Fibroblast of the conjunctiva (primary cell): ENCODE measurements around the gene C1D.
A peak's percentile ranks its signal among the peaks of the same experiment; 100 is the strongest.

Experiments used
- DNase-seq: peaks from one replicate; pipeline ENCODE4 v3.0.0-alpha.2; 2010; ENCODE audit warnings: low read depth

Gene C1D

DNA sequence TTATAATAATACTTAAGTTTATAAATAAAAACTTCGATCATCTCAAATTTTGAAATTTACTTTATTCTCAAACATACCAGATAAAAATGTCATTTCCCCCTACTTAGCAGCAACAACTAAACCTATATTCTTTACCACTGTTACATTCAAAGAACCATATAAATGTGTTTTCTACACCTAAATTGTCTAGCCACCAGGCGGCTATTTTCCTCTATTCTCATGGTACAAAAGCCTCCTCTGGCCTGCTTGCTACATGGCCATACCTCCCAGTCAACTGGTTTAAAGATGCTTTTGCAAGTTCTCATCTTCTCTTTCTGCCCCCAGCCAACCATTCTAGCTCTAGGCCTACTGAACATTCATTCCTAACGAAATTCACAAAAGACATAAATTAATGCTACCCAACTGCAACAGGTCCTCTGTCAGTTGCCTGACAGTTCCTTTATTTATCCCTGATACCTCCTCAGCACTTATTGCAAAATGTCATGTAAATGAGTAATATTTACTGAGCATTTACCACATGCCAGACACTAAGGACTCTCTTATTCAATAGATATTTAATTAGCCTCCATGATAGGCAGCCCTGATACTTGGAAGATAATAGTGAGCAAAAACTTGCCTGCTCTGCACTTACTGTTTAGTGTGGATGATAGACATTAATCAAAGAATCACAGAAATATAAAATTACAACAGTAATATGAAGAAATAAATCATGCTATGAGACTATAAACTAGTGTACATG, 5.0 kb downstream of the C1D start:
- DNase-seq, result no peak

DNA sequence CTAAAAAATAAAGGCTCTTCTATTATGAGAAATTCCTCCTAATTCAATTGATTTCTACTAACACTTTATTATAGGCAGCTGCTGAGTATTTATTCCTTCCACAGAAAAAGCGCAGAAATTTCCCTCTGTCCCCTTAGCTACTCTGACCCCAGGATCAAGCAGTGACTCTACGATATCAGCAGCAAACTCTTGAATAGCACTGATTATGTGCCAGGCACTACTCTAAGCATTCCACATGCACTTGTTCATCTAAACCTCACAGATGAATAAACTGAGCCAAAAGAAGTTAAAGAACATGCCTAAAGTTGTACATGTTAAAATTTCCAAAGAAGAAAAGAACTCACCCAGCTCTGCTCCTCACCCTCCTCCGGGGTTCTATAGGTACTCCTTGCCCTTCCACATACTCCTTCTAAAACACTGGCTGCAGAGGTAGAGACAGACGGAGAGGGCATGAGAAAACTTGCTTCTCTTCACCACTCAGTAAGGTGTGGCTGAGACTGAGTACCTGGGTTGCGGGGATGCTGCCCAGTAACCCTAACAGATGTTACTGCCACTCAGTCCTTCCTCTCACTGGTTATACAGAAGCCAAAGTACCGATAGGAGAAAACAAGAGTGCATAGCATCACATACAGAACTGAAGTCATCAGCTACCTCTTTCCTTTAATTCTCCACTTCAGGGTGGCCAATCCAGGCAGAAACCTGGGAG, 9.9 kb downstream of the C1D start:
- no peak for DNase-seq

DNA sequence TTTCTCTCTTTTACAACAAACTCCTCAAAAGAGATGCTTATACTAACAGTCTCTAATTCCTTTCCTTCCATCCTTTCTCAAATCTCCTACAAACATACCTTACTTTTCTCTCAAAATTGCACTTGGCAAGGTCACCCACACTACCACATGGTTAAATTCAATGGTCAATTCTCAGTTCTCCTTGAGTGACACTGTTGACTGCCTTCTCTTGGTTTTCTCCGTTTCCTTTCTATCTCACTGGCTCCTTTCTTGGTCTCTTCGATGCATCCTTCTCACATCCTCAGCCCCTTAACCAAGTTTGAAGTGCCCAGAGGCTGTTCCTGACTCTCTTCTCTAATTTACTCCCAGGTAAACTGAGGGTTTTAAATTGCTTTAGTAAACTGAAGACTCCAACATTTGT, 12.5 kb downstream of the C1D start:
- no peak for DNase-seq

DNA sequence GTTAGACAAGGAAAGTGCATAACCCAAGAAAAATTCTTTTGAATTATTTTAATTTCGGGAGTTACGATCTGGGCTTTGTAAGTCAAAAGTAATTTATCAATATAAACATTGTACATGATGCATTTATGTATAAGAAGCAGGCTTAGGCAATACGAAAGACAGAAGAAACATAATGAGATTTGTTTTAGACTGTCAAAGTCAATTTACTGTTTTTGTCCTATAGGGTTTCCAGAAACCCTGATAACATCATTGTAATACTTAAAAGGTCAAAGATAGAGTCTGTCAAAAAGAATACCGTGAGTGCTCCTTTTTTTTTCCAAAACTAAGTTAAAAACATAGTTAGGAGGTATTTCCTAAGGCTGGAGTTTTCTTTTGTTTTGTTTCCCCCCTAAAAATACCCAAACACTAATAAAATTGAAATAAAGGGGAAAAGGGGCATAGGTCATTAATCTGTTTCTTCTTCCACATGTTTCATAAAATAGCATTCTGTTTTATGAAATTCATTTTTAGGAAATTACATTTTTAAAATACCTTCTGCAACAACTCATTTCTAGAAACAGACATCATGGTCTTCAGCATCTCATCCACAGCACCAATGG, 16.1 kb downstream of the C1D start:
- DNase-seq, result no peak

DNA sequence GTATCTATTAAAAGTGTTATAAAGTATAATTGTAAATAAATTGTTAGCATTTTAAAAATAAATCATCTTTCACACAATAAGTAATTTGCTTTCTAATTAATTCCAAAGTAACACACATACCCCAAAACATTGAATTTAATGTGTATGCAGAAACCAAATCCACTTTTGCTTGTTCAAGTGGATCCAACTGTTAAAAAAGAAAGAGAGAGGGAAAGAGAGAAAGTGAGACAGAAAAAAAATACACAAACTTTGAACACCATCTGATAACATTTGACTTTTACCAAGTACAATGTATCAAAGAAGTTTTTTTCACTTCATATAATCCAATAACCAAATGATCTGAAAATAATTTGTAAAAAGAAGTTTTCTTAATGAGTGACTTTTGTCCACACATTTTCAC, 16.6 kb downstream of the C1D start:
- DNase-seq, result no peak

DNA sequence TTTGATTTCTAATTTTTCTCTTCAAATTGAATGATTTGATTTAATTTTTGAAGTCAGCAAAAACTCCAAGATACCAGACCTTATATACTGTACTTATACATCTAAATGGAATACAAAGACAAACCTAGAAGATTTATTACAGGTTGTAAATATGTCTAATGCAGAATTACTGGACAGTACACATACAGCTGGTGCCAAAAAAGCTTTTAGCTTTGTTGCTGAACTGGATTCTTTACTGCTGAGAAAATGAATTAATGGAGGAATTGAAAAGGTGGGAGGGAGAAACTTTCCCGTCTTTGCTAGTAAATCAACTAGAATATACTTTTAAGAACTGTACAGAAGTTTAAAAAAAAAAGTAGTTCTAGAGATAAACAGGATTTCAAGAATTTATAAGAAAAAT, 17.5 kb downstream of the C1D start:
- DNase-seq, result no peak

DNA sequence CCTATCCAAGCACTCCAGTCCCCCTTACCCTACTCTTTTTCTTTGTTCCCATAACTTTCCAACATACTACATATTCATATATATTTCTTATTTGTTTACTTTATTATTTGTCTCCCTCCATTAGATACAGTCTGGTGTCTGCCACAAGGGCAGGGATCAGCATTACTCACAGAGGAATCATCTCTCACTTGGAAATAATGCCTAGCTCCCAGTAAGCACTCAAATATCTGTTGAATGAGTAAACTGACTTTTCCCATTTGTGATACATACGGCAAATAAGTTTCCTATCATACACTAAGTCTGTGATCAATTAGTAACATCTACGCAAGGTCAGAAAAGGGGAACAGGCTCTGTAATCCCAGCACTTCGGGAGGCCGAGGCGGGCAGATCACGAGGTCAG, 18.7 kb downstream of the C1D start:
- peak; percentile 44 for DNase-seq

DNA sequence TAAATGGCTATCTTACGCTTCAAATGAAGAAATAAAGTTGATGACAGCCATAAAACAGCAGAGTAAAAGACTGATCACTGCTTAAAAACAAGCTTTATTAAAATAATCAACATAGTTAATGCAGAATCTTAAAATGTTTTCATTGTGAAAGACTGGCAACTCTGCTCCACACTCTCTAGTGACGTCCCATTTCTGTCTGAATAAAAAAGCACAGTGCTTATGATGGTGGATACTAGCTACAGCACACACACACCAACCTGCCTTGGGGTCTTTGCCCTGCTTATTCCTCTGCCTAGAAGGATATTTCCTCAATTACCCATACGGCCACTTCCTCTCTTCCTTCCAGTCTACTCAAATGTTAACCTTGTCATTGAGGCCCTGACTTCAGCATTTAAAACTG, 19.1 kb downstream of the C1D start:
- DNase-seq, result no peak

DNA sequence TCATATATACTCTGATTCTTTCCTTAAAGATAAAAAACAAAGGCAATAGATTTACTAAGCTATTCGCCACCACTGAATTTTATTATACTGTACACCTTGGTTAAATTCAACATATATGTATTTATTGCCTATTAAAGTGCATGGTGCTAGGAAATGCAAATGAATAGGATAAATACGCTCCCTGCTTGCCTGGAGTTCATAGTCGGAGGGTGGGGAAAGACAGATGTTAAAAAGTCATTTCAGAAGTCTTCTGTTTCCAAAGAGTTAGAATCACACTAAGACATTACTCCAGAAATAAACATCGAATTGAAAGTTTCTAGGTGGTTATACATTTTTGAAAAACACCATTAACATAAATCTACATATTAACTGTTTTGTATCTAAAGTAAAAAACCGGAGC, 19.8 kb downstream of the C1D start:
- DNase-seq, result no peak

DNA sequence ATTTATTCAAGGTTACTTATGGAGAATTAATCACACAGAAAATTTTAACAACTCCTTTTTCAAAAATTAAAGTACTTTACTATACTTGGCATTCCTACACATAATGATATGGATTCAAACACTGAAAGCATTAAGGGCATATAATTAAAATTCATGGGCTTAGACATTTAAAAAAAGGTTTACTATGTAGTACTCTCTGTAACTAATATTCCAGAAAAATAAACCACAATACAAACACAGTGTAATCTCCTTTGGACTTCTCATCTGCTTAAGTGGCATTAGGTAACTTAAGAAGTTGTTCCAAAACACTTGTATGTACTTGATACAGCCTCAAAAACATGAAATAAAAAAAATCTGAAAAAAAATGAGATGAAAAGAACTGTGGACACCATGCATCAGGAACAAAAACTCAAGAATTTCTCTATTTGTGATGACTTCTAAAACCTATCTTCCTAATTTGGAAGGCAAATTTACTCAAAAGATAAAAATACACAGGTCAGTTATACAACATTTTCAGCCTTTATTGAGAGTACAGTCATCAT, 21.0 kb downstream of the C1D start:
- no peak for DNase-seq

DNA sequence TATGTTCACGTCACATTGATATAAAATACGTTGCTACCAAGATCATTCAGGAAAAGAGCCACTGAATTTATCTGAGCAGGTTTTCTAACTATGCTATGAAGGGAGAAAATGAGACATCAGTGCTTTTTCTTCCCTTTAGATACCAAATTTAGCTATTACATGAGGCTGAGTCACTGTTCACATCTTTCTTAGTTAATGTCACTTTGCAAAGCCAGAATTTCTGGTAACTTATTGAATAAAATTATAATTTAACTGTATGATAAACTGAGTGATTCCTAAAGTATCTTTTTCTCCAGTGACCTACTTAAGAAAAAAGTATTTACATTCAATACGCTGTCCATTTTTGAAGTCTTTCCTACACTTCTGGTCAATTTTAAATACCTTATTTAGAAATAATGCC, 22.7 kb downstream of the C1D start:
- no peak for DNase-seq

DNA sequence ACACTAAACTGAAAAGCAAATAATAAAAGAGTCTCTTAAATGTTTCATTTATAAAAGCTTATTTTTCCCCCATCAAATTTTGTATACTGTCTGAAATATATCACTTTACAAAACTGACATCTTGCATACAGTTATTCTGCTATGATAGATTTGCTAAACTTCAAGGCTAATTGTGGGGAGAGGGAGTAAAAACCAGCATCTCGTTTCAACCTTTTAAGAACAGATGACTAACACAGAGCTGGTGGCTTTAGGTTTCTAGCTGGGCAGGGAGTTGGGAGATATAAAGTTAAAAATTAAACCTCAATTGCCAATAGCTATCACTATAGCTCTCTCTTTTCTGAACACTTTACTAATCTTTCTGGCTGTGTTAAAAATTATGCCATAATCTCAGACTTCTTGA, 23.5 kb downstream of the C1D start:
- DNase-seq, result no peak

DNA sequence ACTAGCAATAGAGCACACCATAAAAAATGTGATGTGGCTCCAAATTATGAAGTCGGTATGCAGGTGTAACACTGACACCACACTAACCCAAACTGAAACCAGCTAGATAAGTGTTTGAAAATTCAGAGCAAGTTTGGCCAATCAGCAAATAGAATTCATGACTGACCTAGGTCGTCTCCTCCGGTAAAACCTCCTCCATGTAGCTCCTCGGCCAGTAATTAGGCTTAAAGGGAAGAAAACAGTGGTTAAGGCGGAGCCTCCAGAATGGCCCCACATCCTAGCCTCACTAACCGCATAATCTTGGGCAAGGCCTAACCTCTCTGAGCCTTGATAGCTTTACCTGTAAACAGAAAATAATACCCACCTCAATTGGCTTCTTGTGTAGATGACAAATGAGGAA, 30.1 kb downstream of the C1D start:
- DNase-seq, result no peak

DNA sequence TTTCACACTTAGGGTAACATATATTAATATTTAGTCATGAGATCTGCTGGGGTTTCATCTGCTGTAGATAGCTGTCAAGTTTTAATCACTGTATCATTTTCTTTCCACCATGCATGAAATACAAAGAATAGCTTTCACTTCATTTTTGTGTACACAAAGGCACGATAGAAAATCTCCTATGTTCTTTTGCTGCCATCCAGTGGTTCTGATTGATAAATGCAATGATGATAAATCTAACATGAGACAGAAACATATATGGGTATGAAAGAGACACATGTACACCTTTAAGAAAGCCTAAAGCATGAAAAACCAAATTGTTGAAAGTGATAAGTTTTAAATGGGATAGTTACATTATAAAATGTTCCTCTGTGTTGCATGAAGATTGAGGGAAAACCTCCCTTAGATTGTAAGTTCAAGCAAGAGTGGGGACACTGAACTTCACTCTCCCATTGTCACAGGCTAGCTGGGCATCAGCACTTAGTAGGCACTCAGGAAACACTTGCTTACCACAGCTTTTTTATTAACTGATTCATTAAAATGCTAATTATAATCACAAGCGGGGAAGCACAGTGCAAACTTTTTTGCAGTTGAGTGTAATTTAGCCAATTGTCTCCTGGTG, 31.2 kb downstream of the C1D start:
- peak; percentile 37 for DNase-seq

DNA sequence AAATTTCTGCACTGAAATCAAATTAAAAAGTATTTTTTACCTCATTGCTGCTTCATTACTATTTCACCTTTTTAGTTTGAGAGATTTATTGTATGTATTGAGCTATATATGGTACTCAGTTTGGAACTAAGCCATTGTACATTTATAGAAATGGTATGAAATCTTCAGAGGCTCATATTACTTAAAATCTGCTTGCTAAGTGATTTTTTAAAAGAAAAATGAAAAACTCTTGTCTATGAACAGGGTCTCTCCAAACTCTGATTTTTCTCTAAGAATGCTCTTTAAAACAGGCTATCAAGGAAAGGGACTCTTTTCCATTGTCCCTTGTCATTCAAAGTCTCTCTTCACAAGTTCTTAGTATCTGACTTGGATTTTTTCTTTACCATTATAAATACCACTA, 31.8 kb downstream of the C1D start:
- no peak for DNase-seq

DNA sequence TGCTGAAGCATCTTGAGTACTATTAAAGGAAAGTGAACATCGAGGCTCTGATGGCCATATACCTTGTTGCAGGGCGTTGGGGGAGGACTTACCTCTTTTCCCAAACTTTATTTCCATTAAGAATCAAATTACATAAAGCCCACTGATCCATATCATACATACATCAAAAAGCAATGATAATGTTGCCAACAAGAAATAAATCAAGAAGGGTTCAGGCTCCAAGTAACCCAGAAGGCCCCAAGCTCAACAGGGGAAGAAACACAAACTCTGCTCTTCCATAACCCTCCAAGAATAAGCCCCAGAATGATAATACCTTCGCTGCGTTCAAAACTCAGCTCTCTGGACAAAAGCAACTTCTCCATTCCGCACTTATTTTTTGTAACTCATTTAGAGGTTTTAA, 32.3 kb downstream of the C1D start:
- no peak for DNase-seq

DNA sequence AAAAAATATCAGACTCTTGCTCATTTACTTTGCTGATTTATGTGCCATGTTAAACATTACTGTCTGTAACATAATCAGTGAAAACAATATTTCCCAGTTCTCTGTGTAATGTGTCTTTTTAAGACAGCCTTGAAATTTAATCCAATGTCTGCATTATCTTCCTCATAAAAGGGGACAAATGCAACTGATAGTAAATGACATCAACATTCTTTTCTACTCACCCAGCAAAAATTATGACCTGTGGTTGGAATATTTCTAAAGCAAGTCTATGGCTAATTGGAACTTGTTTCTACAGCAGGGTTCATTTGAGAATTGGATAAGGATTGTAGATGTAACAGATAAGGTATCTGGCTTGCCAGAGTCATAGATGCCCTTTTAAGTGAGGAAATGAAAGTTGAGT, 34.8 kb downstream of the C1D start:
- DNase-seq, result no peak

DNA sequence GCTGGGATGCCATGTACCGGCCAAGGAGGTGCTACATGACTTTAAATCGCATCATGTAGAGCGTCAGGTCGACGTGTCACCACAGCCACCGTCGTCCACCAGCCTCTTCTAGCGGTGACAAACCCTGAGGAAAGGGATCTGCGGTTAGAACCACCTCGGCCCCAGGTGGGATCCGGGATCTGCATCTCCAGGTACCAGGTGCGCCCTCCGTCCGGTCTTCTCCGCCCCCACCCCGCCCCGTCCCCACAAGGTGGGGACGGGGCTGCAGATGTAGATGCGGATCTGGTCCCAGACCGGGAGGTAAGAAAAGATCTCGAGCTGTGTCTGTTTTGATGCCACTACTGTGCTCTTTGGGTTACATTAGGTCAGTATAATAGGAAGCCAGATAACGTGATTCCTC, 38.4 kb downstream of the C1D start:
- DNase-seq, result no peak

DNA sequence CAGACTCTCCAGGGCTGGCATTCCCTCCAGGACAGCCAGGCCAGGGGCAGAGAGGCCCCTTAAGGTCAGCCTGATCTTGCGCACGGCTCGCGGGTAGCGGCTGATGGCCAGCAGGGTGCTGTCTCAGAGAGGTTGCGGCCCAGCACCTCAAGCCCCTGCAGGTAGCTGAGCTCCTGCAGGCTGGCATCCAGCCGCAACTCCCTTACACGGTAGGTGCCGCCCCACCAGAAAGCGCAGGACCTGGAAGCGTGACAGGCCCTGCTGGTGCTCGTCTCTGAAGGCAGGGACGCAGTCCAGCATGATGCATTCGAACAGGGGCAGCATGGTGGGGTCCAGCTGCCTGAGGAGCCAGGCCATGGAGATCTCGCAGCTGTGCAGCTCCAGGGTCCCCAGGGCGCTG, 38.9 kb downstream of the C1D start:
- no peak for DNase-seq

DNA sequence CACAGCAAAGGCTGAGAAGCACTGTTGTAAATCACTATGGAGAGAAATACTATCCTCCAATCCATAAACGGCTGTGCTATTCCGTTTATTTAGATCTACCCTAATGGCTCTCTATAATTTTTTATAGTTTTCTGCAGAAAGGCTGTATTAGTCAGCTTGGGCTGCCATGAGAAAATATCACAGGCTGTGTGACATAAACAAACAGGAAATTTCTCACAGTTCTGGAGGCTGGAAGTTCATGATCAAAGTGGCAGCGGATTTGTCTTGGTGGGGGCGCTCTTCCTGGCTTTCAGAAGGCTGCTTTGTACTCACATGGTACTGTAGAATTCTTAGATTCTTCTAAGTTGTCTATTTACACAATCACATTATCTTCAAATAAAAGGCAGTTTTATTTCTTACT, 44.1 kb downstream of the C1D start:
- DNase-seq, result no peak

DNA sequence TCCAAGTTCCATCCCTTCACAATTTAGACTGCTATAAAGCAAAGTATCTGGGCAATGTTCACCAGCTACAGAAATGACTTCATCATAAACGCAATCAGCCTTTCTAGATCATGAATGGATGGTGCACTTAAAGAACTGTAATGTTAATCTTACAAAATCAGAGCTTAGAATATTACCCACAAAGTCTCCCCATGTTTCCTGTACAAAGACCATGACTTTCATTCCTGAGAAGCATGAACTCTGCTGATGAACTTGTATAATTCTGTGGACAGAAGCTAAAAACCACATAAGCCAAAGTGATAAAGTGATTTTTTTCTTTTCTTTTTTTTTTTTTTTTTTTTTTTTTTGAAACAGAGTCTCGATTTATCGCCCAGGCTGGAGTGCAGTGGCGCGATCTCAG, 53.3 kb downstream of the C1D start:
- no peak for DNase-seq

DNA sequence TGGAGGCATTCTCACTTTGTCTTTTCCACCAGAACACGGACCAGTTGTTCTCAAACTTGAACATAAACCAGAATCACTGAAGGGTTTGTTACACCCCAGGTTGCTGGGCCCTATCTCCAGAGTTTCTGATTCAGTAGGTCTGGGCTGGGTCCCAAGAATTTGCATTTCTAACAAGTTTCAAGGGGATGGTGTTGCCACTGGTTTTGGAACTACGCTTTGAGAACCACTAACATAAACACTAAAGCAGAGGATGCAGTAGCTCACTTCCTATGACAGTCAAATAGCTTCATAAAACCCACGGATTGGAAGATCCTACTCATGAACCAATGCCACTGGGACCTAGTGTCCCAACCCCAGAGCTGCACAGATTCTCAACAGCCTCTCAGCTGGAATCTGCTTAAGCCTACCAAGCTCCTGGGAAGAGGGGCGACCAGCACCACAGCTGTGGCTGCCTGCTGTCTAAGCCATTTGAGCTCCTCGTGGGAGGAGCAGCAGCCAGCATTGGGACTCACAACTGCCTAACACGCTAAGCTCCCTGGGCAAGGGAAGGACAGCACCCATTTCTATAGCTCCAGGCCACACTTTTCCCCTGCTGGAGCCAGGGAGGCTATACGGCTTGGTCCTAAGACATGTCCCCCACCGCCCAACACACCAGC, 62.5 kb downstream of the C1D start:
- DNase-seq, result no peak
